ENCODE results near the gene CASS4.

CASS4 gene

GRCh38 chr20:56501116-56501515 lies 89.1 kb downstream of the CASS4 start:
- H3K4me1 Mint-ChIP-seq (ENCODE audit: low read depth): no peaks in the 10 kb centered on the region
- H3K4me3 Mint-ChIP-seq: no peak overlapping the region
- no peaks in the 10 kb centered on the region for H3K27me3 Mint-ChIP-seq
- intact Hi-C loops (cut with micrococcal nuclease): no loop called here
- H3K36me3 Mint-ChIP-seq (ENCODE audit: low read depth): peaks cover 58% of the 10 kb centered on the region
- H3K27ac Mint-ChIP-seq: no peak overlapping the region
- H3K9me3 Mint-ChIP-seq: peaks cover 8% of the 10 kb centered on the region

- Mint-ChIP-seq H3K27me3 (no peaks in the 10 kb centered on the region), H3K4me1 (ENCODE audit: low read depth) (peaks cover 4% of the 10 kb centered on the region), H3K4me3 (no peak overlapping the region), H3K27ac (no peak overlapping the region), H3K9me3 (no peaks in the 10 kb centered on the region), H3K36me3 (ENCODE audit: low read depth) (peaks cover 52% of the 10 kb centered on the region)
- intact Hi-C loops (cut with micrococcal nuclease): no loop called here
Observed at GRCh38 chr20:56503916-56504315, 91.9 kb downstream of the CASS4 start.

- no peak overlapping the region for H3K27ac Mint-ChIP-seq
- peaks cover 56% of the 10 kb centered on the region for H3K36me3 Mint-ChIP-seq (ENCODE audit: low read depth)
- intact Hi-C loops (cut with micrococcal nuclease): no loop called here
- H3K4me1 Mint-ChIP-seq (ENCODE audit: low read depth): peaks cover 4% of the 10 kb centered on the region
- no peak overlapping the region for H3K4me3 Mint-ChIP-seq
- H3K9me3 Mint-ChIP-seq: no peaks in the 10 kb centered on the region
- H3K27me3 Mint-ChIP-seq: no peaks in the 10 kb centered on the region
Observed at GRCh38 chr20:56504373-56505005, 92.4 kb downstream of the CASS4 start.

GRCh38 chr20:56506103-56506502 lies 94.0 kb downstream of the CASS4 start:
- Mint-ChIP-seq H3K4me1 (ENCODE audit: low read depth) (peaks cover 4% of the 10 kb centered on the region), H3K4me3 (no peak overlapping the region), H3K36me3 (ENCODE audit: low read depth) (peaks cover 48% of the 10 kb centered on the region), H3K9me3 (no peaks in the 10 kb centered on the region), H3K27me3 (no peaks in the 10 kb centered on the region), H3K27ac (no peak overlapping the region)
- intact Hi-C loops (cut with micrococcal nuclease): no loop called here

Measured in dendritic cell treated with granulocyte-macrophage colony-stimulating factor and Interleukin-4, amounts not matched to agents 40 ng/mL and 50 ng/mL, for 4 days (primary cell).